MV-4-11 (cell line): ENCODE measurements around the gene TP53RK.
A peak's percentile ranks its signal among the peaks of the same experiment; 100 is the strongest.

ENCODE experiments used
- DNase-seq: peaks from one replicate; lab custom pipeline; 2025; lab: John Stamatoyannopoulos, UW

TP53RK gene

DNA sequence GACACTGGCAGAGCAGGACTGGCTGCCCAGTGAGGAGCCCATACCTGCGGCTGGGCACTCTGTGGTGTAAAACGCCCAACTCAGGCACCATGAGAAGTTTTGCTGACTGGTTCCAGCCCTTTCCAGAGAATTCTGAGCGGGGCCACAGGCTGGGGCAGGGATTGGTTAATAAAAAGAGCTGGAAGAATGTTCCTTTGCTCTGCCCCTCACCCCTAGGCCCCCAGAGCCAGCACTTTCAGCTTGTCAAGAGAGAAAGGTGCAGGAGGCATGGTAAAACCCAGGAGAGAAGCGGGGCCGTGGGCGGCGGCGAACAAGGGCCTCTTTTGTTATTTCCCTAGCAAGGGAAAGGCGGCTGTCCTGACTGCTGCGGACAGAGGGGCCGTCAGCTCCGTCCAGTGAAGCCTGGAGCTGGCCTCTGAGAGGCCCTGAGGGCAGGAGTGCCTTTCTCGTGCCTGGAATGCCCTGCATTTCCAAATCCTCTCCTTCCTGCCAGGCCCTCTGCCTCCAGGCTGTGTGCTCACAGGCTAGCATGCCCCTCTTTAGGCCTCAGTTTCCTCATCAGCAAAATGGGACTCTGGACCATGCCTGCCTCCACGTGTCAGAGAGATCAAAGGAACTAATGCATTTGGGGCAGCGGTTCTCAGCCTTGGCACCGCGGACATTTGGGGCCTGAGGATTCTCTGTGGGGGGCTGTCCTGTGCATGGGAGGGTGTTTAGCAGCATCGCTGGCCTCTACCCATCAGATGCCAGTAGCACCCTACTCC is 50.9 kb downstream of the TP53RK start:
- no peak for DNase-seq

DNA sequence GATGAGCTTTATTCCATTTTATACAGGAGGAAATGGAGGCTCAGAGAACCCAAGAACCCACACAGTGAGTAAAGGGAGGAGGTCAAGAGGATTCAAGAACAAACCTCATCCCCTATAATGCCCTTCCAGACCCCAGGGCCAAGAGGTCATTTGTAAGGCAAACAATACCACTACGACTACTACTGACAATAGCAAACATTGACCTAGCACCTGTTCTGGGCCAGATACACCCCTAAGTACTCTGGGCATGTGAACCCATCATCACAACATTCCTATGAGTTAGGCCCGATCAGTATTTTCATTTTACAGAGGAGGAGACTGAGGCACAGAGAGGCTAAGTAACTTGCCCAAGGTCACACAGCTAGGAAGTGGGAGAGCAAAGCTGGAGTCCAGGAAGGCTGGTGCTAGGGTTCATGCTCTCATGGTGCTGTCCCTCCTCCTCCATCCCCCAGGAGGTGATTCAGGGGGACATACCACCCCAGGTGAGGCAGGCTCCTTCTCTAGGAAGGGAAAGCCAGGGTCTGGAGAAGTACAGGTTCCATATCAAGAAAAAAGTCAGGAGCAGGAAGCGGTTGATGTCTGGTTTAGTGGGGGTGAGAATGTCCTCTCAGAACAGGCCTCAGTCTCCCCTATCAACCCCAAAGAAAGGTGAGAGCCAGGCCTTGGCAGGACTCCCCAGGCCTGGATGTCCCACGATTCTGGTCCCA is 51.7 kb downstream of the TP53RK start:
- no peak for DNase-seq

DNA sequence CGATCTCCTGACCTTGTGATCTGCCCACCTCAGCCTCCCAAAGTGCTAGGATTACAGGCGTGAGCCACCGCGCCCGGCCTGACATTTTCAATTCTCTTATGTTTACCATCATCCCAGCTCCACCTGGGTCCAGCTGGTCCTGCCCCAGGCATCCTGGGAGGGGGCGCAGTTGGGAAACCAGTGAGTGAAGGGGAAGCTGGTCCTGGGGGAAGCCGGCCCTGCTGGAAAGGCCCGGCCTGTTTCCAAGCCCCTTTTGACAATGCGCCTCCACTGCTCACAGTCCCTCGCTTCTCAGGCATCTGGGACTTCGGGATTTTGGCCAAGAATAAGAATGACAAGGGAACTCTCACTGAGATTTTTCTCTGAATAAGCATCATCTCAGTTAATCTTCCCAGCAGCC is 52.2 kb downstream of the TP53RK start:
- no peak for DNase-seq

DNA sequence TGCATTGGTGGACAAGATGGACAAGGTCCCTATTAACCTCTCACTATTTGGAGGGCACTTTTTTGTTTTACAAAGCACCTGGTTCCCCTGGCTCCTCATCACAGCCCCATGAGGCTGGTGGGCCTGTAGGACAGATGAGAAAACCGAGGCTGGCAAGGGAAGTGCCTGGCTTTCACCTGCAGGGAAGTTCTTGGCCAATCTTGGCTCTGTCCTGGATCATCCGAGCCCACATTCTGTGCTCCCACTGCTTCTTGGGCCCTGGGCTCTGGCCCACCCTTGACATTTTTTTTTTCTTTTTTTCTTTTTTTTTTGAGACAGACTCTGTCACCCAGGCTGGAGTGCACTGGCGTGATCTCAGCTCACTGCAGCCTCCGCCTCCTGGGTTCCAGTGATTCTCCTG is 52.7 kb downstream of the TP53RK start:
- no peak for DNase-seq

DNA sequence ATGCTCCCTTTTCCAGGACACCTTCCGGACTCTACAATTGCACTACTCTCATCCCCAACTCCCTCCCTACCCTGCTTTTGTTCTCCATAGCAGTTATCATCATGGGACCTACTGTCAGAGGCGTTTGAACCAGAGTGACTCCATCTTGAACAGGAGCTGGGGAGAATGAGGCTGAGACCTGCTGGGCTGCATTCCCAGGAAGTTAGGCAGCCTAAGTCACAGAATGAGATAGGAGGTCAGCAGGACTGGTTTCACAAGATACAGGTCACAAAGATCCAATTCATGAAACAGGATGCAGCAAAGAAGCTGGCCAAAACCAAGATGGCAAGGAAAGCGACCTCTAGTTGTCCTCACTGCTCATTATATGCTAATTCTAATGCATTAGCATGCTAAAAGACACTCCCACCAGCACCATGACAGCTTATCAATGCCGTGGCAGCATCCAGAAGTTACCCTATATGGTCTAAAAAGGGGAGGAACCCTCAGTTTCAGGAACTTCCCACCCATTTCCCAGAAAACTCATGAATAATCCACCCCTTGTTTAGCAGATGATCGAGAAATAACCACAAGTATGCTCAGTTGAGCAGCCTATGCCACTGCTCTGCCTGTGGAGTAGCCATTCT is 53.6 kb downstream of the TP53RK start:
- peak; percentile 94 for DNase-seq

DNA sequence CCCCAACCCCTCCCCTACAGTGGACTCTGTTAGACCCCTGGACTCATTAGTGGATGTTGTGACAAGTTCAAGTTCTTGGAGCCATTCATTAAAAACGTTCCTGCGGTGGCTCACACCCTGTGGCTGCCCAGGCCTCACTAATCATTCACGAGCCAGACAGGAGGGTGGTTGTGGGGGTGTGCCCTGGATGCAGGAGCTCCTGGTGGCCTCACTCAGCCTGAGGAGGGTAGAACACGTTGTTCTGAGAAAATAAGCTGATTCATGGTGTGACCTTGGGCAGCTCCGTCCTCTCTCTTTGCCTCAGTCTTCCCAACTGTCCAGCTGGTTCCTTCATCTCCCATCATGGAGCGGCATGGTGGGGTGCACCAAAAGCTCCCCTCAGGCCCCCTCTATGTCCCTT is 54.7 kb downstream of the TP53RK start:
- DNase-seq: no peak
